B cell (primary cell): ENCODE measurements around the gene CLCNKA. TPM values are rescaled to one million over a fixed set of nuclear protein-coding genes. Genes with fewer than 3 reads are reported as not detected.
"Not testable (repeated sequence)": the region's sequence is repeated elsewhere in the genome, so short reads cannot be mapped to it uniquely, and the experiment has no call there.

ENCODE experiments used
- ATAC-seq: fragments of 200-7000 bp; cut with Tn5 transposase; one replicate; pipeline ENCODE4 v1.10.0; 2021; ENCODE audit warnings: low read depth, mild to moderate bottlenecking, moderate number of reproducible peaks, moderate library complexity
- CTCF ChIA-PET: fragments of 350-600 bp; sonication (Branson Sonifier 250); formaldehyde crosslinking; loops from one replicate; lab custom pipeline; 2021; ENCODE audit warnings: antibody characterized with exemption, inconsistent platforms; lab: Charles Lee
- POLR2A ChIA-PET: fragments of 350-600 bp; sonication (Branson Sonifier 250); formaldehyde crosslinking; loops from one replicate; lab custom pipeline; 2021; ENCODE audit warnings: antibody characterized with exemption; lab: Charles Lee
- DNase-seq: peaks from one replicate; pipeline ENCODE4 v3.0.0; 2013
- H2AFZ ChIP-seq: 2 replicates; pipeline ENCODE4 v1.6.1; 2012; ENCODE audit warnings: mild to moderate bottlenecking, low read depth, low read length; ENCODE audit not compliant: insufficient read depth, poor library complexity, severe bottlenecking
- H3K27ac ChIP-seq, 2 donors: 1 replicate in 1 of 2; 2 replicates in 1 of 2; pipeline ENCODE4 v1.5.1; 2012 to 2013; ENCODE audit warnings: low read length in 2 of 2, mild to moderate bottlenecking in 2 of 2, moderate library complexity in 1 of 2
- H3K27me3 ChIP-seq, 4 experiments: fragments of 200-600 bp in 1 of 4; sonication (generic) in 1 of 4; replicated peaks in 1 of 4; 1 replicate in 2 of 4; 2 replicates in 2 of 4; pipeline versions ENCODE4 v1.6.1 to v1.7.0; 2013 to 2016; ENCODE audit warnings: low read length in 3 of 4, mild to moderate bottlenecking in 2 of 4, mixed read lengths in 1 of 4, moderate library complexity in 1 of 4; ENCODE audit not compliant: insufficient read depth in 4 of 4, control insufficient read depth in 3 of 4; ENCODE audit errors: control extremely low read depth in 1 of 4
- H3K36me3 ChIP-seq, 2 experiments: replicated peaks in 1 of 2; 1 replicate in 1 of 2; 2 replicates in 1 of 2; pipeline versions ENCODE4 v1.6.1 to v1.7.1; 2013; ENCODE audit warnings: low read length in 1 of 2; ENCODE audit not compliant: insufficient read depth in 2 of 2, control insufficient read depth in 1 of 2; ENCODE audit errors: control extremely low read depth in 1 of 2, extremely low read depth in 1 of 2
- H3K4me1 ChIP-seq, 2 donors: fragments of 200-600 bp in 1 of 2; sonication (generic) in 1 of 2; 1 replicate in 1 of 2; 2 replicates in 1 of 2; pipeline versions ENCODE4 v1.5.1 to v1.6.1; 2013 to 2017; ENCODE audit warnings: low read length in 2 of 2; ENCODE audit not compliant: control insufficient read depth in 2 of 2, insufficient read depth in 2 of 2
- H3K4me2 ChIP-seq: replicated peaks from 2 replicates; pipeline ENCODE3; 2012; ENCODE audit warnings: mild to moderate bottlenecking, low read depth, low read length; ENCODE audit not compliant: poor library complexity, severe bottlenecking
- H3K4me3 ChIP-seq, 5 experiments: fragments of 200-600 bp in 1 of 5; sonication (generic) in 1 of 5; 1 replicate in 3 of 5; 2 replicates in 2 of 5; pipeline versions ENCODE4 v1.5.1 to v1.7.0; 2011 to 2016; ENCODE audit warnings: low read length in 4 of 5, mild to moderate bottlenecking in 4 of 5, low read depth in 2 of 5, control low read depth in 1 of 5, moderate library complexity in 1 of 5; ENCODE audit not compliant: insufficient read depth in 1 of 5; ENCODE audit errors: control extremely low read depth in 1 of 5, extremely low read depth in 1 of 5
- H3K79me2 ChIP-seq: fragments of 200-600 bp; sonication (generic); one replicate; pipeline ENCODE4 v1.6.0; 2016; ENCODE audit warnings: low read length; ENCODE audit not compliant: control insufficient read depth, insufficient read depth
- H3K9ac ChIP-seq: fragments of 200-600 bp; sonication (generic); 2 replicates; pipeline ENCODE4 v1.6.1; 2017; ENCODE audit warnings: mild to moderate bottlenecking, low read length, moderate library complexity
- H3K9me3 ChIP-seq, 3 donors: one replicate each; pipeline versions ENCODE4 v1.6.1 to v1.7.1; 2013; ENCODE audit warnings: low read length in 2 of 3; ENCODE audit not compliant: control insufficient read depth in 2 of 3, insufficient read depth in 1 of 3; ENCODE audit errors: control extremely low read depth in 1 of 3
- H4K20me1 ChIP-seq: 2 replicates; pipeline ENCODE4 v1.6.0; 2012; ENCODE audit warnings: mild to moderate bottlenecking, low read length; ENCODE audit not compliant: insufficient read depth, control insufficient read depth, poor library complexity, severe bottlenecking
- H3K27ac Mint-ChIP-seq: one replicate; pipeline ENCODE4 v1.8.0; 2021; ENCODE audit warnings: mixed read lengths
- H3K27me3 Mint-ChIP-seq: one replicate; pipeline ENCODE4 v1.8.0; 2021; ENCODE audit warnings: mixed read lengths
- H3K4me1 Mint-ChIP-seq: one replicate; pipeline ENCODE4 v1.8.0; 2021; ENCODE audit warnings: mixed read lengths
- H3K4me3 Mint-ChIP-seq: one replicate; pipeline ENCODE4 v1.8.0; 2021; ENCODE audit warnings: mixed read lengths
- H3K9me3 Mint-ChIP-seq: one replicate; pipeline ENCODE4 v1.8.0; 2022; ENCODE audit warnings: mixed read lengths; ENCODE audit not compliant: insufficient read depth
- EZH2 ChIP-seq: IDR thresholded peaks from 2 replicates; pipeline ENCODE4 v1.6.1; 2012; ENCODE audit warnings: borderline replicate concordance, low read depth, mild to moderate bottlenecking, moderate library complexity, low read length; ENCODE audit not compliant: insufficient read depth, poor library complexity, severe bottlenecking
- WGBS: methylation state at CpG from one replicate; pipeline ENCODE4 v1.1.5; 2013; ENCODE audit warnings: missing lambda C conversion rate; ENCODE audit not compliant: insufficient coverage; 5-methylcytosine and 5-hydroxymethylcytosine counted together
- intact Hi-C: fragments of 100-400 bp; cut with micrococcal nuclease; formaldehyde crosslinking; loops from one replicate; pipeline ENCODE4 v1.10.0; 2022
- polyA plus RNA-seq: library from polyadenylated mRNA; depleted of rRNA; stranded (reverse); fragments of >200 nt; gene quantifications from 2 replicates; pipeline ENCODE4 v1.2.3, GENCODE V29; 2012
- total RNA-seq, 2 donors: library from RNA; stranded (reverse); fragments of 120-200 nt in 1 of 2; gene quantifications; 1 replicate in 1 of 2; 2 replicates in 1 of 2; pipeline versions ENCODE4 v1.2.3 to v1.2.4, GENCODE V29; 2013 to 2022
- TF ChIP-seq, protein P1 (sequence below): fragments of 200-600 bp; IDR thresholded peaks from one replicate; pipeline ENCODE4 v1.8.0; 2022; ENCODE audit warnings: antibody characterized with exemption, mild to moderate bottlenecking

CLCNKA gene
- total and polyA plus RNA-seq, 2 donors (not counting 1 experiment from before 2014, with no cell fraction given): 0.03 TPM; not detected in 1

DNA sequence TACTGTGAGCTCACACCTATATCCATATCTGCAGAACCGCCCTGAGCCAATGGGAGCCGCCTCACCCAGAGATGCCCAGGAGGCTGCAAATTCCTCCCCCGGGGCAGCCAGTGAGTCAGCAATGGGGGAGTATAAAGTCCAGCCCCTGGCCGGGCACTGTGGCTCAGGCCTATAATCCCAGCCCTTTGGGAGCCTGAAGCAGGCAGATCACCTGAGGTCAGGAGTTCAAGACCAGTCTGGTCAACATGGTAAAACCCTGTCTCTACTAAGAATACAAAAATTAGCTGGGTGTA is 16.7 kb downstream of the CLCNKA start:
- H3K4me2 ChIP-seq: no peak overlapping the region
- DNase-seq (no peak), ATAC-seq (no peak)
- 68% methylated on average over 4 of the region's 4 CpGs for WGBS
- H3K9me3 ChIP-seq: no peaks in the 10 kb centered on the region
- H3K4me1 Mint-ChIP-seq: no peaks in the 10 kb centered on the region
- H3K9me3 Mint-ChIP-seq: no peaks in the 10 kb centered on the region
- no peaks in the 10 kb centered on the region for H3K27me3 ChIP-seq
- H3K4me3 Mint-ChIP-seq: no peak overlapping the region
- intact Hi-C loops: no loop called here
- H3K9ac ChIP-seq: no peak overlapping the region
- no peak overlapping the region for H2AFZ ChIP-seq
- no peaks in the 10 kb centered on the region for H3K4me1 ChIP-seq
- TF ChIP-seq, protein P1, sequence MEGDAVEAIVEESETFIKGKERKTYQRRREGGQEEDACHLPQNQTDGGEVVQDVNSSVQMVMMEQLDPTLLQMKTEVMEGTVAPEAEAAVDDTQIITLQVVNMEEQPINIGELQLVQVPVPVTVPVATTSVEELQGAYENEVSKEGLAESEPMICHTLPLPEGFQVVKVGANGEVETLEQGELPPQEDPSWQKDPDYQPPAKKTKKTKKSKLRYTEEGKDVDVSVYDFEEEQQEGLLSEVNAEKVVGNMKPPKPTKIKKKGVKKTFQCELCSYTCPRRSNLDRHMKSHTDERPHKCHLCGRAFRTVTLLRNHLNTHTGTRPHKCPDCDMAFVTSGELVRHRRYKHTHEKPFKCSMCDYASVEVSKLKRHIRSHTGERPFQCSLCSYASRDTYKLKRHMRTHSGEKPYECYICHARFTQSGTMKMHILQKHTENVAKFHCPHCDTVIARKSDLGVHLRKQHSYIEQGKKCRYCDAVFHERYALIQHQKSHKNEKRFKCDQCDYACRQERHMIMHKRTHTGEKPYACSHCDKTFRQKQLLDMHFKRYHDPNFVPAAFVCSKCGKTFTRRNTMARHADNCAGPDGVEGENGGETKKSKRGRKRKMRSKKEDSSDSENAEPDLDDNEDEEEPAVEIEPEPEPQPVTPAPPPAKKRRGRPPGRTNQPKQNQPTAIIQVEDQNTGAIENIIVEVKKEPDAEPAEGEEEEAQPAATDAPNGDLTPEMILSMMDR: no peak
- TF ChIP-seq EZH2: no peak
- H3K27me3 Mint-ChIP-seq: peaks cover 17% of the 10 kb centered on the region
- no peak overlapping the region for H3K27ac ChIP-seq
- POLR2A ChIA-PET: no interaction called here
- H4K20me1 ChIP-seq: no peaks in the 10 kb centered on the region
- no peaks in the 10 kb centered on the region for H3K36me3 ChIP-seq
- no peak overlapping the region for H3K27ac Mint-ChIP-seq
- no peak overlapping the region for H3K4me3 ChIP-seq
- H3K79me2 ChIP-seq: no peaks in the 10 kb centered on the region
- CTCF ChIA-PET: interaction anchor here (1.8 kb wide), 1 partner anchor 29 kb away, joined by 6 read pairs; no protein-coding TSS in a partner anchor

DNA sequence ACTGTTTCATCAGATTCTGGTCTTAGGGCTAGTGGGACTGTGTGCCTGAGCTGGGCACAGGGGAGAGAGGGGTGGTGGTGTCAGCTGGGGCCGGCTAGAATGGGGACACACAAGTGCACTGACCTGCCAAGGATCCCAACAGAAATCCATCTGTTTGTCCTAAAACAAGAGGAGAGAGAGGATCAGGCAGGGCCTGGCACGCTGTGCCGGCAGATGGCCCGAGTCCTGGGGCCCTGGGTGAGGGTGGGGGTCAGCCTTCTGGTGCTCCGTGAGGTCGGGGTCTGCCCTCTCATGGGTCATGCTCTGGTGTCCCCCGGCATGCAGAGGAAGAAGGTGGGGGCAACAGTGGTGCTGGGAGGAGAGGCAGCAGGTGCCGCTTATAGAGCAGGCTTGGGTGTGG is 18.0 kb downstream of the CLCNKA start:
- POLR2A ChIA-PET, H3K4me3 ChIP-seq, H3K4me2 ChIP-seq, H3K27ac ChIP-seq, H3K36me3 ChIP-seq, H3K9me3 ChIP-seq, CTCF ChIA-PET, H4K20me1 ChIP-seq, H3K4me3 Mint-ChIP-seq, H3K27me3 ChIP-seq, H3K4me1 Mint-ChIP-seq, H3K79me2 ChIP-seq, H2AFZ ChIP-seq, ATAC-seq, DNase-seq, H3K9ac ChIP-seq, intact Hi-C loops, H3K27ac Mint-ChIP-seq, H3K4me1 ChIP-seq, H3K9me3 Mint-ChIP-seq: not testable (repeated sequence)
- WGBS: 100% methylated on average over 1 of the region's 8 CpGs
- H3K27me3 Mint-ChIP-seq: peaks cover 17% of the 10 kb centered on the region
